AG10803 (cell line): ENCODE measurements around the gene CRTAC1.

Experiments
- DNase-seq: peaks from one replicate; pipeline ENCODE4 v3.0.0; 2010; ENCODE audit warnings: low read depth
- H3K4me3 ChIP-seq: 2 replicates; pipeline ENCODE4 v1.5.1; 2011; ENCODE audit warnings: mild to moderate bottlenecking, low read length, control low read depth
- CTCF ChIP-seq: conservative IDR thresholded peaks from 2 replicates; pipeline ENCODE4 v1.5.1; 2011; ENCODE audit warnings: mild to moderate bottlenecking, low read length, control low read depth, inconsistent platforms

The CRTAC1 gene

GRCh38 chr10:98029149-98030092 lies 1.0 kb downstream of the CRTAC1 start:
- no peak for DNase-seq
- no peak for TF ChIP-seq CTCF
- H3K4me3 ChIP-seq: no peak overlapping the region

- H3K4me3 ChIP-seq: no peak overlapping the region
- peak; percentile 54 for TF ChIP-seq CTCF
- DNase-seq: peak; percentile 11
Observed at GRCh38 chr10:98028168-98028770, 2.2 kb downstream of the CRTAC1 start.

GRCh38 chr10:98023024-98023423 lies 7.4 kb downstream of the CRTAC1 start:
- no peak for TF ChIP-seq CTCF
- H3K4me3 ChIP-seq: no peak overlapping the region
- DNase-seq: no peak

GRCh38 chr10:98020784-98021183 lies 9.6 kb downstream of the CRTAC1 start:
- H3K4me3 ChIP-seq: no peak overlapping the region
- no peak for TF ChIP-seq CTCF
- no peak for DNase-seq

GRCh38 chr10:98020254-98020653 lies 10.2 kb downstream of the CRTAC1 start:
- DNase-seq: no peak
- TF ChIP-seq CTCF: no peak
- no peak overlapping the region for H3K4me3 ChIP-seq

- DNase-seq: no peak
- H3K4me3 ChIP-seq: no peak overlapping the region
- TF ChIP-seq CTCF: no peak
Observed at GRCh38 chr10:98019784-98020183, 10.6 kb downstream of the CRTAC1 start.
